ENCODE measurements around the gene E2F3.

- TF ChIP-seq CTCF (IDR thresholded peaks at IDR 0.05; ENCODE audit: insufficient read depth, low read depth, low read length) (no peak), EZH2 (IDR thresholded peaks at IDR 0.05; ENCODE audit: insufficient read depth, low read length) (no peak)
These were observed at the start of gene E2F3 for GRCh38 chr6:20401205-20402091.

Measured in astrocyte (in vitro differentiated cells and primary cell).